OCI-LY7 (cell line): ENCODE results near the gene UBE2J2. TPM values are rescaled to one million over a fixed set of nuclear protein-coding genes. Genes with fewer than 3 reads are reported as not detected.

Experiments
- BruUV-seq: library from RNA; stranded (reverse); fragments of 400-500 nt; replicated peaks from 2 replicates; lab custom pipeline; 2021; lab: Mats Ljungman, UMichigan
- CTCF ChIA-PET: fragments of 300-600 bp; sonication (Branson Sonifier 250); formaldehyde crosslinking; loops from one replicate; lab custom pipeline; 2022; ENCODE audit warnings: antibody characterized with exemption; ENCODE audit not compliant: unreplicated experiment; lab: Charles Lee
- POLR2A ChIA-PET: fragments of 300-600 bp; sonication (Branson Sonifier 250); formaldehyde crosslinking; loops from one replicate; lab custom pipeline; 2022; ENCODE audit warnings: antibody characterized with exemption; lab: Charles Lee
- DNase-seq: peaks from one replicate; pipeline ENCODE4 v3.0.0-alpha.2; 2015; ENCODE audit warnings: low spot score
- H2AFZ ChIP-seq: fragments of 200-600 bp; sonication (generic), shearing (Covaris generic); 2 replicates; pipeline ENCODE4 v1.6.1; 2014; ENCODE audit warnings: mild to moderate bottlenecking, antibody characterized with exemption, low read length, moderate library complexity
- H3K27ac ChIP-seq: fragments of 200-600 bp; sonication (generic); 2 replicates; pipeline ENCODE4 v1.5.1; 2014; ENCODE audit warnings: mixed run types, low read depth, mild to moderate bottlenecking, moderate library complexity, low read length, inconsistent platforms; ENCODE audit not compliant: poor library complexity, severe bottlenecking
- H3K36me3 ChIP-seq: fragments of 200-600 bp; sonication (generic); 2 replicates; pipeline ENCODE4 v1.6.1; 2014; ENCODE audit warnings: mild to moderate bottlenecking, antibody characterized with exemption, low read length, moderate library complexity, mixed read lengths; ENCODE audit not compliant: insufficient read depth
- H3K4me1 ChIP-seq: fragments of 200-600 bp; sonication (generic); 2 replicates; pipeline ENCODE4 v1.5.1; 2014; ENCODE audit warnings: mild to moderate bottlenecking, low read length; ENCODE audit not compliant: insufficient read depth, poor library complexity, severe bottlenecking
- H3K4me2 ChIP-seq: fragments of 200-600 bp; sonication (generic); 2 replicates; pipeline ENCODE4 v1.6.1; 2014; ENCODE audit warnings: mild to moderate bottlenecking, low read length
- H3K4me3 ChIP-seq: fragments of 200-600 bp; sonication (generic); 2 replicates; pipeline ENCODE4 v1.5.1; 2014; ENCODE audit warnings: mild to moderate bottlenecking, low read depth, low read length; ENCODE audit not compliant: poor library complexity, severe bottlenecking
- H3K79me2 ChIP-seq: fragments of 200-600 bp; sonication (generic); 2 replicates; pipeline ENCODE4 v1.6.1; 2016; ENCODE audit warnings: low read depth, mild to moderate bottlenecking, low read length, moderate library complexity, mixed read lengths; ENCODE audit not compliant: insufficient read depth
- H3K9me2 ChIP-seq: fragments of 200-600 bp; sonication (generic); 2 replicates; pipeline ENCODE4 v1.6.1; 2016; ENCODE audit warnings: mild to moderate bottlenecking, low read length, mixed read lengths; ENCODE audit not compliant: insufficient read depth
- H3K9me3 ChIP-seq: fragments of 200-600 bp; sonication (generic); 2 replicates; pipeline ENCODE4 v1.6.1; 2014; ENCODE audit warnings: mild to moderate bottlenecking, mixed run types, low read length, mixed read lengths
- H4K20me1 ChIP-seq: fragments of 200-600 bp; sonication (generic); 2 replicates; pipeline ENCODE4 v1.6.1; 2014; ENCODE audit warnings: mild to moderate bottlenecking, antibody characterized with exemption, low read length, moderate library complexity, mixed read lengths; ENCODE audit not compliant: insufficient read depth
- CTCF ChIP-seq: fragments of 200-600 bp; sonication (generic); conservative IDR thresholded peaks from 2 replicates; pipeline ENCODE4 v1.5.1; 2014; ENCODE audit warnings: mild to moderate bottlenecking, antibody characterized with exemption, low read length, moderate library complexity, mixed read lengths
- EZH2phosphoT487 ChIP-seq: fragments of 200-600 bp; sonication (generic); IDR thresholded peaks from 2 replicates; pipeline ENCODE4 v1.6.1; 2018; ENCODE audit warnings: low read depth, borderline replicate concordance, mild to moderate bottlenecking, mixed run types, antibody characterized with exemption, low read length, moderate library complexity, mixed read lengths
- intact Hi-C: fragments of 100-400 bp; cut with micrococcal nuclease; formaldehyde crosslinking; loops from one replicate; pipeline ENCODE4 v1.10.0; 2022; ENCODE audit not compliant: unreplicated experiment
- total RNA-seq, 2 experiments: library from RNA; depleted of rRNA in 1 of 2; stranded (reverse); fragments of >200 nt in 1 of 2; shearing (Covaris generic) in 1 of 2; gene quantifications; 2 replicates each; pipeline ENCODE4 v1.2.3, GENCODE V29; 2014 to 2022

The UBE2J2 gene
- total RNA-seq, 2 experiments from 2014 or later: 69.2 to 88.7 TPM

- Histone ChIP-seq H3K79me2 (no peaks in the 10 kb centered on the region), H4K20me1 (no peaks in the 10 kb centered on the region), H3K36me3 (no peaks in the 10 kb centered on the region), H3K4me2 (no peak overlapping the region), H3K4me1 (peaks cover 7% of the 10 kb centered on the region), H3K9me2 (no peaks in the 10 kb centered on the region), H3K9me3 (no peaks in the 10 kb centered on the region), H2AFZ (no peak overlapping the region), H3K4me3 (no peak overlapping the region), H3K27ac (no peak overlapping the region)
- ChIA-PET POLR2A (no interaction called here), CTCF (no interaction called here)
- no peak for DNase-seq
- intact Hi-C loops: no loop called here
- TF ChIP-seq CTCF: no peak
- no peak for TF ChIP-seq EZH2phosphoT487
- BruUV-seq: no TSS peak
Observed at GRCh38 chr1:1208713-1209433, 64.8 kb downstream of the UBE2J2 start.

GRCh38 chr1:1207571-1207892 is 66.1 kb downstream of the UBE2J2 start:
- Histone ChIP-seq H3K9me3 (no peaks in the 10 kb centered on the region), H3K36me3 (no peaks in the 10 kb centered on the region), H2AFZ (no peak overlapping the region), H4K20me1 (no peaks in the 10 kb centered on the region), H3K79me2 (no peaks in the 10 kb centered on the region), H3K9me2 (no peaks in the 10 kb centered on the region), H3K4me1 (peaks cover 7% of the 10 kb centered on the region), H3K4me3 (no peak overlapping the region), H3K4me2 (no peak overlapping the region), H3K27ac (no peak overlapping the region)
- BruUV-seq: no TSS peak
- CTCF ChIA-PET: no interaction called here
- TF ChIP-seq EZH2phosphoT487: no peak
- DNase-seq: no peak
- intact Hi-C loops: no loop called here
- POLR2A ChIA-PET: no interaction called here

- Histone ChIP-seq H3K27ac (no peak overlapping the region), H3K9me3 (no peaks in the 10 kb centered on the region), H3K79me2 (no peaks in the 10 kb centered on the region), H3K9me2 (no peaks in the 10 kb centered on the region), H3K4me1 (peaks cover 7% of the 10 kb centered on the region), H2AFZ (no peak overlapping the region), H4K20me1 (no peaks in the 10 kb centered on the region), H3K36me3 (no peaks in the 10 kb centered on the region), H3K4me2 (peak overlapping the region; percentile 29; the same call in 1 of the 2 replicates), H3K4me3 (no peak overlapping the region)
- intact Hi-C loops: no loop called here
- ChIA-PET CTCF (no interaction called here), POLR2A (no interaction called here)
- BruUV-seq: no TSS peak
- TF ChIP-seq EZH2phosphoT487: no peak
- peak; percentile 28; the same call in 1 of the 2 replicates for TF ChIP-seq CTCF
- DNase-seq: no peak
Observed at GRCh38 chr1:1206966-1207531, 66.6 kb downstream of the UBE2J2 start.
